Activated naive CD4-positive, alpha-beta T cell treated with anti-CD3 and anti-CD28 coated beads, Interleukin-2, amount 50 U/mL, for 16 hours (primary cell): ENCODE results near the gene GTPBP6.

ENCODE experiments used
- DNase-seq: peaks from one replicate; pipeline ENCODE4 v3.0.0-alpha.2; 2020

The GTPBP6 gene, protein sequence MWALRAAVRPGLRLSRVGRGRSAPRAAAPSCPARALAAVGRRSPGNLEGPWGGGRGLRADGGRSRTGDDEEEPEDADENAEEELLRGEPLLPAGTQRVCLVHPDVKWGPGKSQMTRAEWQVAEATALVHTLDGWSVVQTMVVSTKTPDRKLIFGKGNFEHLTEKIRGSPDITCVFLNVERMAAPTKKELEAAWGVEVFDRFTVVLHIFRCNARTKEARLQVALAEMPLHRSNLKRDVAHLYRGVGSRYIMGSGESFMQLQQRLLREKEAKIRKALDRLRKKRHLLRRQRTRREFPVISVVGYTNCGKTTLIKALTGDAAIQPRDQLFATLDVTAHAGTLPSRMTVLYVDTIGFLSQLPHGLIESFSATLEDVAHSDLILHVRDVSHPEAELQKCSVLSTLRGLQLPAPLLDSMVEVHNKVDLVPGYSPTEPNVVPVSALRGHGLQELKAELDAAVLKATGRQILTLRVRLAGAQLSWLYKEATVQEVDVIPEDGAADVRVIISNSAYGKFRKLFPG

GRCh38 chrX:318739-319578, at the start of gene GTPBP6:
TSS of gene GTPBP6 (minus strand) at chrX:318796. CDS start at chrX:318787, 9 bp downstream.
- DNase-seq: peak; percentile 99

GRCh38 chrX:367866-368265, 49.3 kb upstream of the GTPBP6 start:
- DNase-seq: no peak

- DNase-seq: no peak
Measured at GRCh38 chrX:367349-367748, 48.8 kb upstream of the GTPBP6 start.

DNA sequence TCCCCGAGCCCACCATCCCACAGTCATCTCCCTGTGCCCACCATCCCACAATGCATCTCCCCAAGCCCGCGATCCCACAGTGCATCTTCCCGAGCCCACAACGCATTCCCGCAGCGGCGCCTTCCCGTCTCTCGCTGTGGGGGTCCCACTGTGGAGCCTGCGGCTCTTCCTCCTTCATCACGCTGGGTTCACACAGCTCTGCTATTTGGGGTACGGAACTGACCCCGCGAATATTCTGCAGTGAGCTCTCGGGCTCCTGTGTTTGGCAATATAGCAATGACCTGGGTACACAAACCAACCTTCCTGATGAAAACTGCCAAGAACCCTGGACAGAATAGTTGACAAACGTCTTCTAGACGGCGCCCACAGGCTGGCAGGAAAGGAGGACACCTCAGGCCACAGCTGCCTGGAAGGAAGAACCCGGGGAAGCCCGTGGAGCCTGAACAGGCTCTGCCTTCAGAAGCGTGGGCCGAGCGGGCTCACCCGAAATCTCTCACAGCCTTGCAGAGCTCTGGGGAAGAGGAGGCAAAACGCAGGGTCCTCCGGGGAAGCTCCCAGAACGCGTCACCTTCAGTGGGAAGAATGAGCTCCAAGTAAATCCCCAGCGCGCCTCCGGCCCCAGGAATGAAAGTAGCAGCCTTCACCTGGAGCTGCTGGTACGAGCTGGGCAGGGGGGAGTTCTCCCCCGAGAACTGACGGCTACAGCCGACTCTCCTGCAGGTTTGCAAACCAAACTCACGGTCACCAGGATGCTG, 45.2 kb upstream of the GTPBP6 start:
- no peak for DNase-seq

DNA sequence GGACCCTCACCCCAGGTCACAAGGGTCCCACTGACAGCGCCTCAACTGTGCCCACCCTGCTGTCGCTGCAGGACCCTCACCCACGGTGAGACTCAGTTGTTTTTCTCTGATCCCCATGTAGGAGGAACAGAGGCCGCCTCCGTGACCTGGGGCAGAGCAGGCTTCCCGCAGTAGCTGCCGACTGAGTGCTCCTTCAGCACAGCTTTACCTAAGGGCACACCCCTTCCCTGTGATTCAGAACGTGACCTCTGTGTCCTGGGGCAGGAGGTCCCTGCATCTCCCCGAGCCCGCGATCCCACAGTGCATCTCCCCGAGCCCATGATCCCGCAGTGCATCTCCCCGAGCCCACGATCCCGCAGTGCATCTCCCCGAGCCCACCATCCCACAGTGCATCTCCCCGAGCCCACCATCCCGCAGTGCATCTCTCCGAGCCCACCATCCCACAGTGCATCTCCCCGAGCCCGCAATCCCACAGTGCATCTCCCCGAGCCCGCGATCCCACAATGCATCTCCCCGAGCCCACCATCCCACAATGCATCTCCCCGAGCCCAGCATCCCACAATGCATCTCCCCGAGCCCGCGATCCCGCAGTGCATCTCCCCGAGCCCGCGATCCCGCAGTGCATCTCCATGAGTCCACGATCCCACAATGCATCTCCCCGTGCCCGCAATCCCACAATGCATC, 44.5 kb upstream of the GTPBP6 start:
- DNase-seq: no peak

GRCh38 chrX:362351-362750, 43.8 kb upstream of the GTPBP6 start:
- DNase-seq: no peak

DNA sequence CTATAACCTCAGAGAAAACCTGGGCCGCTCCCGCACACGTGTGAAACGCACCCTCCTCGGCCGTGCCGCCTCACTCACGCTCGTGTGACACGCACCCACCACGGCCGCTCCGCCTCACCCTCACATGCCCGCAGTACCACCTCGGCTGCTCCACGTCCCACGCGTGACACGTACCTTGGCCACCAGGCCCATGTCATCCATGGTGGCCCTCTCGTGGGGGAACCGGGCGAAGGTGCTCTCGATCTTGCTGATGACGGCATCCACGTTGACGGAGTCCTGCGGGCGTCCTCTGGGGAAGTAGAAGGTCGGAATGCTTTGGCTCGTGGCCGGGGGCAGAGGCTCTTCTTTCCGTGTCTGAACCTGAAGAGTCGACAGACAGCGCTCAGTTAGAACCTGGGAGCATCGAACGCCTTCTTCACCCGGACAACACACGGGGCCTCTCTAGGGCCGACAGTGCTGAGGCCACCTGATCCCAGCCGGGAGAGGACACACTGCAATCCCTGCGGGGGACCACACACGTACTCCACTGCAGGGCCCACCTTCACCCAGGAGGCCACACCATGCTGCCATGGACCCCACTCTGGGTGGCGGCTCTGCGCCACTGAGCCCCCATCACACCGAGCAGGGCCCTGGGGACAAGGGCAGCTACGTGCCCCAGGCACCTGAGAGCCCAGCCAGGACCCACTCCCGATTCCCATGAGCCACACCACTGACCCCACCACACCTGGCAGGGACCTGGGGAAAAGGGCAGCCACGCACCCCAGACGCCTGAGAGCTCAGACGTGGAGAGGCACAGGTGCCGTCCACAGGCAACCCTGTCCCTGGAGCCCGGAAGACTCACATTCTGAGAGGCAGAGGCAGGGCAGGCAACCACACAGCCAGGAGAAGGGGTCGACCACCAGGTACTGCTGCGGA, 42.9 kb upstream of the GTPBP6 start:
- DNase-seq: no peak

- DNase-seq: no peak
Measured at GRCh38 chrX:360496-361150, 42.0 kb upstream of the GTPBP6 start.

GRCh38 chrX:358651-359143, 40.1 kb upstream of the GTPBP6 start:
- no peak for DNase-seq

- peak; percentile 51 for DNase-seq
Measured at GRCh38 chrX:357693-358471, 39.3 kb upstream of the GTPBP6 start.

GRCh38 chrX:357035-357692, 38.6 kb upstream of the GTPBP6 start:
- DNase-seq: no peak

- DNase-seq: no peak
Measured at GRCh38 chrX:356385-357034, 37.9 kb upstream of the GTPBP6 start.

- DNase-seq: no peak
Measured at GRCh38 chrX:355329-356050, 36.9 kb upstream of the GTPBP6 start.

DNA sequence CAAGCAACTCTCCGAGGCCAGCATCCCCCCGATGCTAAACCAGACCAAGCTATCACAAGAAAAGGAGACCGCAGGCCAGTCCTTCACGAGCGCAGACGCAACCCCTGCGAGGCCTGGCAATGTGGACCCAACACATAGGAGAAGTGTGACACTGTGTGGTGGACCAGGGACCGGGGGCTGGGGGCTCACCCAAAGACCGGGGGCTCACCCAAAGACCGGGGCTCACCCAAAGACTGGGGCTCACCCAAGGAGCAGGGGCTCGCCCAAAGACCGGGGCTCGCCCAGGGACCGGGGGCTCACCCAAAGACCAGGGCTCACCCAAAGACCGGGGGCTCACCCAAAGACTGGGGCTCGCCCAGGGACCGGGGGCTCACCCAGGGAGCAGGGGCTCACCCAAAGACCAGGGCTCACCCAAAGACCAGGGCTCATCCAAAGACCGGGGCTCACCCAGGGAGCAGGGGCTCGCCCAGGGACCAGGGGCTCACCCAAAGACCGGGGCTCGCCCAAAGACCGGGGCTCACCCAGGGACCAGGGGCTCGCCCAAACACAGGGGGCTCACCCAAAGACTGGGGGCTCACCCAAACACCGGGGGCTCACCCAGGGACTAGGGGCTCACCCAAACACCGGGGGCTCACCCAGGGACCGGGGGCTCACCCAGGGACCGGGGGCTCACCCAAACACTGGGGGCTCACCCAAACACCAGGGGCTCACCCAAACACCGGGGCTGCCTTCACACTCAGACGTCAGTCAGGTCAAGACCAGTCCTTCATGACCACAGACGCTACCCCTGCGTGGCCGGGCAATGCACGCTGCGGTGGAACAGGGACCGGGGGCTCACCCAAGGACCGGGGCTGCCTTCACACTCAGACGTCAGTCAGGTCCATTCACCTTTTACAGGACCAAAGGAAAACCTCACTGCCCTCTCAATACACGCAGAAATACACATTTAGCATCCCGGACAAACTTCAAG, 35.3 kb upstream of the GTPBP6 start:
- no peak for DNase-seq

DNA sequence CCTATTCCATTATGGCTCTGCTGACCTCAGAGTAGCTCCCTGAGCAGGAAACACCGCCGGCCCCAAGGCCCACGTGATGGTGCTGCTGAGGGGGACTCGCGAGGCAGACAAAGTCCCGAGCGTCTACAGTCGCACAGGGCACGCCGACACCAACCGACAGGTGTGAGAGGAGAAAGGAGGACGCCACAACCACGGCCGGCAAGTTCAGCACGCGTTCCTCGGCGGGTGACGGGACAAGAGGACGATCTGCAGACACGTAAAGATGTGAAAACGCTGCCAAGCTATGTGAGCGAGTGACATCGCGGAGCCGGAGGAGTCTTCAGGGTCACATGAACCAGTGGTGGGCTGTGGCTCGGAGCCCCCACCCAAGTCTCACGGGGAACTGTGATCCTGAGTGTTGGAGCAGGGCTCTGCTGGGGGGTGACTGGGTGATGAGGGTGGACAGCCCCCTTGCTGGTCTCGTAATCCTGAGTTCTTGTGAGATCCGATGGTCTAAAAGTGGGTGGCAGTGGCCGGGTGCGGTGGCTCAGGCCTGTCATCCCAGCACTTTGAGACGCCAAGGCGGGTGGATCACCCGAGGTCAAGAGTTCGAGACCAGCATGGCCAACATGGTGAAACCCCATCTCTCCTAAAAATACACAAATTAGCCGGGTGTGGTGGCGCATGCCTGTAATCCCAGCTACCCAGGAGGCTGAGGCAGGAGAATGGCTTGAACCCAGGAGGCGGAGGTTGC, 34.2 kb upstream of the GTPBP6 start:
- DNase-seq: no peak

- DNase-seq: no peak
Measured at GRCh38 chrX:352181-352580, 33.6 kb upstream of the GTPBP6 start.
